Karpas-422 (cell line): ENCODE data around the gene POLD3. TPM values are rescaled to one million over a fixed set of nuclear protein-coding genes. Genes with fewer than 3 reads are reported as not detected.

Source experiments
- DNase-seq: peaks from one replicate; pipeline ENCODE4 v3.0.0-alpha.2; 2015
- H2AFZ ChIP-seq: fragments of 200-600 bp; sonication (generic); 2 replicates; pipeline ENCODE4 v1.6.1; 2014; ENCODE audit warnings: antibody characterized with exemption, low read length, mixed read lengths
- H3K27ac ChIP-seq: fragments of 200-600 bp; sonication (generic); 2 replicates; pipeline ENCODE4 v1.5.1; 2014; ENCODE audit warnings: mild to moderate bottlenecking, low read length, moderate library complexity
- H3K27me3 ChIP-seq: fragments of 200-600 bp; sonication (generic); 2 replicates; pipeline ENCODE4 v1.6.1; 2014; ENCODE audit warnings: low read length, mixed read lengths
- H3K36me3 ChIP-seq: fragments of 200-600 bp; sonication (generic); 2 replicates; pipeline ENCODE4 v1.6.1; 2014; ENCODE audit warnings: low read length, mixed read lengths; ENCODE audit not compliant: insufficient read depth
- H3K4me1 ChIP-seq: fragments of 200-600 bp; sonication (generic); 2 replicates; pipeline ENCODE4 v1.6.1; 2014; ENCODE audit warnings: mild to moderate bottlenecking, low read length, mixed read lengths
- H3K4me2 ChIP-seq: fragments of 200-600 bp; sonication (generic); 2 replicates; pipeline ENCODE4 v1.6.1; 2014; ENCODE audit warnings: low read length, low read depth, mild to moderate bottlenecking; ENCODE audit not compliant: poor library complexity, severe bottlenecking
- H3K4me3 ChIP-seq: fragments of 200-600 bp; sonication (generic); 2 replicates; pipeline ENCODE4 v1.5.1; 2014; ENCODE audit warnings: mild to moderate bottlenecking, antibody characterized with exemption, low read length, mixed read lengths
- H3K79me2 ChIP-seq: fragments of 200-600 bp; sonication (generic); 2 replicates; pipeline ENCODE4 v1.6.1; 2014; ENCODE audit warnings: mild to moderate bottlenecking, low read length, mixed read lengths
- H3K9ac ChIP-seq: fragments of 200-600 bp; sonication (generic); 2 replicates; pipeline ENCODE4 v1.6.0; 2014; ENCODE audit warnings: low read length
- H3K9me2 ChIP-seq: fragments of 200-600 bp; sonication (generic), shearing (Covaris generic); replicated peaks from 2 replicates; pipeline ENCODE4 v1.6.0; 2014; ENCODE audit warnings: mild to moderate bottlenecking, low read length, moderate library complexity; ENCODE audit not compliant: insufficient read depth
- H3K9me3 ChIP-seq: fragments of 300-700, 200-600 bp; sonication (generic); 2 replicates; pipeline ENCODE4 v1.6.1; 2014; ENCODE audit warnings: low read length, mixed read lengths
- H4K20me1 ChIP-seq: fragments of 200-600 bp; sonication (generic); 2 replicates; pipeline ENCODE4 v1.6.1; 2014; ENCODE audit warnings: mild to moderate bottlenecking, antibody characterized with exemption, low read length, low read depth; ENCODE audit not compliant: insufficient read depth
- total RNA-seq: library from RNA; depleted of rRNA; stranded (reverse); fragments of >200 nt; shearing (Covaris generic); gene quantifications from 2 replicates; pipeline ENCODE4 v1.2.3, GENCODE V29; 2014; ENCODE audit warnings: low replicate concordance

The POLD3 gene
- total RNA-seq, 1 experiment from 2014 or later, result 20.8 TPM

- Histone ChIP-seq H3K79me2 (peaks cover 4% of the 10 kb centered on the region; the same call in 1 of the 2 replicates), H3K9me2 (no peaks in the 10 kb centered on the region), H3K9ac (no peak overlapping the region), H3K36me3 (peaks cover 54% of the 10 kb centered on the region), H2AFZ (no peak overlapping the region), H3K9me3 (no peaks in the 10 kb centered on the region), H3K27ac (no peak overlapping the region), H3K27me3 (no peaks in the 10 kb centered on the region), H3K4me2 (no peak overlapping the region), H4K20me1 (no peaks in the 10 kb centered on the region), H3K4me1 (no peaks in the 10 kb centered on the region), H3K4me3 (no peak overlapping the region)
- DNase-seq, result no peak
These were observed 44.3 kb downstream of the POLD3 start for GRCh38 chr11:74636630-74637184.

GRCh38 chr11:74637700-74638099 is 45.3 kb downstream of the POLD3 start:
- Histone ChIP-seq H3K9ac (no peak overlapping the region), H3K27me3 (no peaks in the 10 kb centered on the region), H3K36me3 (peaks cover 59% of the 10 kb centered on the region), H3K4me2 (no peak overlapping the region), H3K4me3 (no peak overlapping the region), H4K20me1 (no peaks in the 10 kb centered on the region), H3K4me1 (no peaks in the 10 kb centered on the region), H3K79me2 (0 out of 2 replicates have a peak, but pooled peaks cover 7% of the 10 kb centered on the region), H3K9me2 (no peaks in the 10 kb centered on the region), H2AFZ (no peak overlapping the region), H3K27ac (no peak overlapping the region), H3K9me3 (no peaks in the 10 kb centered on the region)
- DNase-seq, result no peak

GRCh38 chr11:74638869-74639268 is 46.5 kb downstream of the POLD3 start:
- H3K4me1 ChIP-seq, result no peaks in the 10 kb centered on the region
- H3K79me2 ChIP-seq, result 0 out of 2 replicates have a peak, but pooled peaks cover 8% of the 10 kb centered on the region

GRCh38 chr11:74639533-74639932 is 47.2 kb downstream of the POLD3 start:
- no peaks in the 10 kb centered on the region for H3K9me2 ChIP-seq
- H3K9ac ChIP-seq, result no peak overlapping the region
- DNase-seq, result no peak
- H3K27ac ChIP-seq, result no peak overlapping the region
- H3K9me3 ChIP-seq, result no peaks in the 10 kb centered on the region
- 0 out of 2 replicates have a peak, but pooled peaks cover 8% of the 10 kb centered on the region for H3K79me2 ChIP-seq
- H3K36me3 ChIP-seq, result peaks cover 58% of the 10 kb centered on the region
- no peaks in the 10 kb centered on the region for H4K20me1 ChIP-seq
- no peaks in the 10 kb centered on the region for H3K27me3 ChIP-seq
- no peak overlapping the region for H2AFZ ChIP-seq
- no peak overlapping the region for H3K4me3 ChIP-seq
- H3K4me2 ChIP-seq, result no peak overlapping the region
- H3K4me1 ChIP-seq, result no peaks in the 10 kb centered on the region

More at GRCh38 chr11:74638869-74639268, 46.5 kb downstream of the POLD3 start:
- no peak overlapping the region for H2AFZ ChIP-seq
- H4K20me1 ChIP-seq, result no peaks in the 10 kb centered on the region
- H3K27me3 ChIP-seq, result no peaks in the 10 kb centered on the region
- no peak overlapping the region for H3K4me3 ChIP-seq
- peaks cover 59% of the 10 kb centered on the region for H3K36me3 ChIP-seq
- H3K9me3 ChIP-seq, result no peaks in the 10 kb centered on the region
- H3K27ac ChIP-seq, result no peak overlapping the region
- H3K9me2 ChIP-seq, result no peaks in the 10 kb centered on the region
- no peak overlapping the region for H3K9ac ChIP-seq
- H3K4me2 ChIP-seq, result no peak overlapping the region
- DNase-seq, result no peak

GRCh38 chr11:74641289-74641688 is 48.9 kb downstream of the POLD3 start:
- Histone ChIP-seq H3K9ac (no peak overlapping the region), H3K79me2 (0 out of 2 replicates have a peak, but pooled peaks cover 8% of the 10 kb centered on the region), H3K4me2 (no peak overlapping the region), H2AFZ (no peak overlapping the region), H3K9me3 (no peaks in the 10 kb centered on the region), H3K9me2 (no peaks in the 10 kb centered on the region), H3K36me3 (peaks cover 45% of the 10 kb centered on the region; the same call in 1 of the 2 replicates), H4K20me1 (no peaks in the 10 kb centered on the region), H3K4me3 (no peak overlapping the region), H3K27ac (no peak overlapping the region), H3K4me1 (no peaks in the 10 kb centered on the region), H3K27me3 (no peaks in the 10 kb centered on the region)
- DNase-seq, result no peak

- Histone ChIP-seq H3K36me3 (peaks cover 41% of the 10 kb centered on the region; the same call in 1 of the 2 replicates), H3K4me3 (no peak overlapping the region), H3K9me3 (no peaks in the 10 kb centered on the region), H4K20me1 (no peaks in the 10 kb centered on the region), H3K27ac (no peak overlapping the region), H3K27me3 (no peaks in the 10 kb centered on the region), H3K9ac (no peak overlapping the region), H3K9me2 (no peaks in the 10 kb centered on the region), H3K79me2 (0 out of 2 replicates have a peak, but pooled peaks cover 8% of the 10 kb centered on the region), H3K4me1 (no peaks in the 10 kb centered on the region), H2AFZ (no peak overlapping the region), H3K4me2 (no peak overlapping the region)
- no peak for DNase-seq
These were observed 49.5 kb downstream of the POLD3 start for GRCh38 chr11:74641905-74642304.

GRCh38 chr11:74642912-74643311 is 50.5 kb downstream of the POLD3 start:
- Histone ChIP-seq H3K79me2 (0 out of 2 replicates have a peak, but pooled peaks cover 8% of the 10 kb centered on the region), H3K9me2 (no peaks in the 10 kb centered on the region), H3K9me3 (no peaks in the 10 kb centered on the region), H3K4me2 (no peak overlapping the region), H3K27ac (no peak overlapping the region), H3K9ac (no peak overlapping the region), H2AFZ (no peak overlapping the region), H3K27me3 (no peaks in the 10 kb centered on the region), H3K4me3 (no peak overlapping the region), H3K4me1 (no peaks in the 10 kb centered on the region), H4K20me1 (no peaks in the 10 kb centered on the region), H3K36me3 (peaks cover 41% of the 10 kb centered on the region; the same call in 1 of the 2 replicates)
- DNase-seq, result no peak

- Histone ChIP-seq H3K9me3 (no peaks in the 10 kb centered on the region), H3K9me2 (no peaks in the 10 kb centered on the region), H3K79me2 (0 out of 2 replicates have a peak, but pooled peaks cover 8% of the 10 kb centered on the region), H3K9ac (no peak overlapping the region), H3K4me2 (no peak overlapping the region), H4K20me1 (no peaks in the 10 kb centered on the region), H3K27me3 (no peaks in the 10 kb centered on the region), H3K36me3 (peaks cover 33% of the 10 kb centered on the region; the same call in 1 of the 2 replicates), H3K4me3 (no peak overlapping the region), H3K27ac (no peak overlapping the region), H3K4me1 (no peaks in the 10 kb centered on the region), H2AFZ (no peak overlapping the region)
- DNase-seq, result no peak
These were observed 51.7 kb downstream of the POLD3 start for GRCh38 chr11:74644081-74644480.
